ENCODE results near the gene CENPO.

The CENPO gene

GRCh38 chr2:24840164-24840869, 47.1 kb downstream of the CENPO start:
- no peak for DNase-seq

GRCh38 chr2:24840962-24841945, 48.0 kb downstream of the CENPO start:
- DNase-seq = no peak

GRCh38 chr2:24842081-24843050, 49.1 kb downstream of the CENPO start:
- DNase-seq = no peak

GRCh38 chr2:24843330-24843860, 50.2 kb downstream of the CENPO start:
- no peak for DNase-seq

- DNase-seq = no peak
Observed at GRCh38 chr2:24844023-24844685, 50.9 kb downstream of the CENPO start.

- no peak for DNase-seq
Observed at GRCh38 chr2:24845691-24846090, 52.5 kb downstream of the CENPO start.

GRCh38 chr2:24850944-24851343, 57.7 kb downstream of the CENPO start:
- DNase-seq = no peak

- no peak for DNase-seq
Observed at GRCh38 chr2:24852026-24852425, 58.8 kb downstream of the CENPO start.

GRCh38 chr2:24852431-24853020, 59.3 kb downstream of the CENPO start:
- DNase-seq = no peak

GRCh38 chr2:24853046-24853445, 59.8 kb downstream of the CENPO start:
- DNase-seq = no peak

GRCh38 chr2:24853996-24854395, 60.8 kb downstream of the CENPO start:
- no peak for DNase-seq

- no peak for DNase-seq
Observed at GRCh38 chr2:24855022-24855622, 61.9 kb downstream of the CENPO start.

- DNase-seq = no peak
Observed at GRCh38 chr2:24855726-24856125, 62.5 kb downstream of the CENPO start.

GRCh38 chr2:24856791-24857211, 63.6 kb downstream of the CENPO start:
- DNase-seq = no peak

- DNase-seq = no peak
Observed at GRCh38 chr2:24857746-24858145, 64.5 kb downstream of the CENPO start.

- no peak for DNase-seq
Observed at GRCh38 chr2:24858996-24859395, 65.8 kb downstream of the CENPO start.

GRCh38 chr2:24859968-24860600, 66.9 kb downstream of the CENPO start:
- peak; percentile 0 for DNase-seq

GRCh38 chr2:24860631-24861030, 67.4 kb downstream of the CENPO start:
- DNase-seq = no peak

GRCh38 chr2:24861500-24861899, 68.3 kb downstream of the CENPO start:
- DNase-seq = no peak

- DNase-seq = no peak
Observed at GRCh38 chr2:24863641-24864040, 70.4 kb downstream of the CENPO start.

GRCh38 chr2:24866946-24867345, 73.7 kb downstream of the CENPO start:
- no peak for DNase-seq
